ENCODE measurements around the gene SH3RF3. TPM values are rescaled to one million over a fixed set of nuclear protein-coding genes. Genes with fewer than 3 reads are reported as not detected.

SH3RF3 gene
- total and polyA plus RNA-seq, 2 donors (not counting 1 experiment from before 2014, with no cell fraction given), result 8.3 to 10.1 TPM

DNA sequence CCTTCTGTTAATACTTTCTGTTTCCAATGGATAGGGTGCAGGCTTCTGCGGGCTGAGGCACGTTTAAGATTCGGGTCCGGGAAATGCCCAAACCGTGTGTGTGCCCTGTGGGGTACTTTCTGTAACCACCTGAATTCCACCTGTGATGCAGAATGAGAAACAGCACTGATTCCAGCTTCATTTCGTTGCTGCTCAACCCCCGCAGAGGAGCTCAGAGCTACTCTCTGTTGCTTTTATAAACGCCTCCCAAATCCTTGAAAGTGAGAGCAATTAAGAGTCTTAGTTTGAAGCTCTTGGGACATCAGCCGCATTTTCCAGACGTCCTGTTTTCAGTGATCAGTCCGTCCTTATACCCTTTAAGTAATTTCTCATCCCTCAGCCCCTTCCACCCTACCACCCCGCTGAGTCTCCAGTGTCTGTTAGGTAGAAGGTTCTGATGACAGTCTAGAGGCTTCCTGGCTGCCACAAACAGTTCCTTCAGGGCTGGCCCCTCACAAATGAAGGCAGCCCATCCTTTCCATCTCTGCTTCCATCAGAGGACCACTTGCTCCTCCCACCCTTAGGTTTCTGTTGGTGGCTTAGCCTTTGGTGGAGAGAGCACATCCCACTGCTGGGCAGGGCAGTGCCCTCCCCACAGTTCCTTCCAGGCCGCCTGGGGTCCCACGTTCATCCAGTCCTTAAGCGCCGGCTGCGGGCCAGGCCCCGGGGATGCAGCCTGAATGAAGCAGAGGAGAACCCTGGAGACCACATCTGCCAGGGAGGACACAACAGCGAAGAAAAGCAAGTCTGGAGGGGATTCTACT is 254.7 kb downstream of the SH3RF3 start:
- H3K79me2 ChIP-seq (ENCODE audit: control insufficient read depth, insufficient read depth, low read length), result no peaks in the 10 kb centered on the region
- no peak for TF ChIP-seq EZH2 (IDR thresholded peaks at IDR 0.05; ENCODE audit: low read length, missing control alignments)
- TF ChIP-seq, protein P1, sequence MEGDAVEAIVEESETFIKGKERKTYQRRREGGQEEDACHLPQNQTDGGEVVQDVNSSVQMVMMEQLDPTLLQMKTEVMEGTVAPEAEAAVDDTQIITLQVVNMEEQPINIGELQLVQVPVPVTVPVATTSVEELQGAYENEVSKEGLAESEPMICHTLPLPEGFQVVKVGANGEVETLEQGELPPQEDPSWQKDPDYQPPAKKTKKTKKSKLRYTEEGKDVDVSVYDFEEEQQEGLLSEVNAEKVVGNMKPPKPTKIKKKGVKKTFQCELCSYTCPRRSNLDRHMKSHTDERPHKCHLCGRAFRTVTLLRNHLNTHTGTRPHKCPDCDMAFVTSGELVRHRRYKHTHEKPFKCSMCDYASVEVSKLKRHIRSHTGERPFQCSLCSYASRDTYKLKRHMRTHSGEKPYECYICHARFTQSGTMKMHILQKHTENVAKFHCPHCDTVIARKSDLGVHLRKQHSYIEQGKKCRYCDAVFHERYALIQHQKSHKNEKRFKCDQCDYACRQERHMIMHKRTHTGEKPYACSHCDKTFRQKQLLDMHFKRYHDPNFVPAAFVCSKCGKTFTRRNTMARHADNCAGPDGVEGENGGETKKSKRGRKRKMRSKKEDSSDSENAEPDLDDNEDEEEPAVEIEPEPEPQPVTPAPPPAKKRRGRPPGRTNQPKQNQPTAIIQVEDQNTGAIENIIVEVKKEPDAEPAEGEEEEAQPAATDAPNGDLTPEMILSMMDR (conservative IDR thresholded peaks at IDR 0.05 in 1 of 2, IDR thresholded peaks at IDR 0.05 in 1 of 2; ENCODE audit: low read depth in 1 of 2, low read length in 2 of 2), result no peak

DNA sequence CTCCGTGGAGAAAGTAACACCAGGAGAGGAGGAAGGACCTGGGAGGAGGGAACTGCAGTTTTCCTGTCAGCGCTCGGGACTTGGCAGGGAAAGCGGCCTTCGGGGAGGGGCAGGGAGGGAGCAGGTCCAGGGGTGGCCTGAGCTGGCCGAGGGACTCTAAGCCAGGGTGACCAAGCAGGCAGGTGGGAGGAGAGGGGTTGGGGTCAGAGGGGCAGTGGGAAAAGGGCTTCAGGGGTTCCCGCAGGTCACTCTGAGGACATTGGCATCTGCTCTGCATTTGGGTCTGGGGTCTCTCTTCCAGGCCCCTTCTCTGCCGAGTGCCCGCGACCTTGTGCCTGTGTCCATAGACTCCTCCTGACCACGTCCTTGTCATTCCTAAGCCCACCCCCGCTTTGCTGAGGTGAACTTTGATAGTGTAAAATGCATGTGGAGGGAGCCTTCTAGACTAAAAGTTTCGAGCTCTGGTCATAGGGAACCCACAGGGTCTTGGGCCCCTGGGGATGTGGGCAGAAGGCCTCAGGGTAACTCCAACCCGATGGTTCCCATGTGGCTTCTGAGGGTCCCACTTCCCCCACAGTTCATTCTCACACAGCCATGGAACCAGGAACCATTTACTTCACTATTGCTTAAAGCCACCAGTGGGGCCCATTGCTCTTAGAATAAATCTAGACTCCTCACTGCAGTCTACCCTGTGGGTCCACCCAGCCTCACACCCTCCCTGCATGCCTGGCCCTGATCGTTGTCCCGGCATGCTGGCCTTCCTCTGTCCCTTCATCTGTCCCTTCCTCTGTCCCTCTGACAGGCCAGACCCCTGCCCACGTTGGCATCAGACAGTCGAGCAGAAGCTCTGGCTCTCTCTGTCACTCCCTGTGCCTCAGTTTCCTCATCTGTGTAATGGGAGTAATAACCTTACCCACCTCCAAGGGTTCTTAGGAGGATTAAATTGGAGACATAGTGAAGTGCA is 255.6 kb downstream of the SH3RF3 start:
- no peaks in the 10 kb centered on the region for H3K27me3 ChIP-seq (ENCODE audit: control insufficient read depth, insufficient read depth, low read length)
- no peak overlapping the region for H3K4me3 ChIP-seq (replicated peaks in 1 of 4; ENCODE audit: control extremely low read depth in 1 of 4, insufficient read depth in 1 of 4, low read depth in 3 of 4, low read length in 4 of 4)
- no peak overlapping the region for H3K27ac ChIP-seq (ENCODE audit: insufficient read depth, low read length)
- H3K79me2 ChIP-seq (ENCODE audit: control insufficient read depth, insufficient read depth, low read length), result no peaks in the 10 kb centered on the region
- no peak overlapping the region for H3K9ac ChIP-seq (ENCODE audit: insufficient read depth, low read length)
- H3K36me3 ChIP-seq (ENCODE audit: control insufficient read depth, insufficient read depth, low read length), result no peaks in the 10 kb centered on the region
- H2AFZ ChIP-seq (ENCODE audit: low read length), result no peak overlapping the region
- H3K9me3 ChIP-seq (ENCODE audit: control insufficient read depth, insufficient read depth, low read depth, low read length), result no peaks in the 10 kb centered on the region
- H4K20me1 ChIP-seq (ENCODE audit: control insufficient read depth, extremely low read depth, insufficient read depth, low read length), result no peaks in the 10 kb centered on the region
- DNase-seq (ENCODE audit: low read depth in 2 of 2), result no peak
- H3K4me2 ChIP-seq (ENCODE audit: extremely low read depth, insufficient read depth, low read length), result no peak overlapping the region
- H3K4me1 ChIP-seq (ENCODE audit: control insufficient read depth, extremely low read depth, insufficient read depth, low read length), result peaks cover 13% of the 10 kb centered on the region
- TF ChIP-seq, protein P1 (conservative IDR thresholded peaks at IDR 0.05 in 1 of 2, IDR thresholded peaks at IDR 0.05 in 1 of 2; ENCODE audit: low read depth in 1 of 2, low read length in 2 of 2), result no peak
- TF ChIP-seq EZH2 (IDR thresholded peaks at IDR 0.05; ENCODE audit: low read length, missing control alignments), result no peak

More for the DNA sequence above, 254.7 kb downstream of the SH3RF3 start:
- no peaks in the 10 kb centered on the region for H3K36me3 ChIP-seq (ENCODE audit: control insufficient read depth, insufficient read depth, low read length)
- peaks cover 13% of the 10 kb centered on the region for H3K4me1 ChIP-seq (ENCODE audit: control insufficient read depth, extremely low read depth, insufficient read depth, low read length)
- DNase-seq (ENCODE audit: low read depth in 2 of 2), result no peak
- no peak overlapping the region for H3K4me2 ChIP-seq (ENCODE audit: extremely low read depth, insufficient read depth, low read length)
- no peaks in the 10 kb centered on the region for H4K20me1 ChIP-seq (ENCODE audit: control insufficient read depth, extremely low read depth, insufficient read depth, low read length)
- H3K9me3 ChIP-seq (ENCODE audit: control insufficient read depth, insufficient read depth, low read depth, low read length), result no peaks in the 10 kb centered on the region
- H3K27ac ChIP-seq (ENCODE audit: insufficient read depth, low read length), result no peak overlapping the region
- no peak overlapping the region for H2AFZ ChIP-seq (ENCODE audit: low read length)
- no peak overlapping the region for H3K9ac ChIP-seq (ENCODE audit: insufficient read depth, low read length)
- H3K27me3 ChIP-seq (ENCODE audit: control insufficient read depth, insufficient read depth, low read length), result no peaks in the 10 kb centered on the region
- H3K4me3 ChIP-seq (replicated peaks in 1 of 4; ENCODE audit: control extremely low read depth in 1 of 4, insufficient read depth in 1 of 4, low read depth in 3 of 4, low read length in 4 of 4), result no peak overlapping the region

DNA sequence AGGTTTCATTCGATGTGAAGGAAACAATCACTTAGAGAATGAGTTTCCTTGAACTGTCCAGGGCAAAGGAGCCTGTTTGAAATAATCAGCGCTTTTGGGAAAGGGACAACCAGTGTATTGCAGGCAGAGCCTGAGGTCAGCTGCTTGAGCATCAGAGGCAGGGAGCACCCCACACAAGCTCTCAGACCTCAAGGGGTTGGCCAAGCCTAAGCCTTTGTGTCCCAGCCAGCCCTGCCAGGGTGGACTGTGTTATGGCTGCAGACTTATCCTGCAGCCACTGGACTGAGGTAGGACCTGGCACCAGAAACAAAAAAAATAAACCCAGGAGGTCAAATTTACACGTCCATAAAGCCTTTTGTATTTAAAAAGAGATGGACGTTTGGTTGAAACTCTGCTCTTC is 256.5 kb downstream of the SH3RF3 start:
- no peak overlapping the region for H2AFZ ChIP-seq (ENCODE audit: low read length)
- peaks cover 13% of the 10 kb centered on the region for H3K4me1 ChIP-seq (ENCODE audit: control insufficient read depth, extremely low read depth, insufficient read depth, low read length)
- H3K27me3 ChIP-seq (ENCODE audit: control insufficient read depth, insufficient read depth, low read length), result no peaks in the 10 kb centered on the region
- no peak for DNase-seq (ENCODE audit: low read depth in 2 of 2)
- H3K27ac ChIP-seq (ENCODE audit: insufficient read depth, low read length), result no peak overlapping the region
- H4K20me1 ChIP-seq (ENCODE audit: control insufficient read depth, extremely low read depth, insufficient read depth, low read length), result no peaks in the 10 kb centered on the region
- TF ChIP-seq EZH2 (IDR thresholded peaks at IDR 0.05; ENCODE audit: low read length, missing control alignments), result no peak
- TF ChIP-seq, protein P1 (conservative IDR thresholded peaks at IDR 0.05 in 1 of 2, IDR thresholded peaks at IDR 0.05 in 1 of 2; ENCODE audit: low read depth in 1 of 2, low read length in 2 of 2), result no peak
- no peak overlapping the region for H3K9ac ChIP-seq (ENCODE audit: insufficient read depth, low read length)
- H3K9me3 ChIP-seq (ENCODE audit: control insufficient read depth, insufficient read depth, low read depth, low read length), result no peaks in the 10 kb centered on the region
- H3K4me2 ChIP-seq (ENCODE audit: extremely low read depth, insufficient read depth, low read length), result no peak overlapping the region
- no peaks in the 10 kb centered on the region for H3K79me2 ChIP-seq (ENCODE audit: control insufficient read depth, insufficient read depth, low read length)
- H3K36me3 ChIP-seq (ENCODE audit: control insufficient read depth, insufficient read depth, low read length), result no peaks in the 10 kb centered on the region
- no peak overlapping the region for H3K4me3 ChIP-seq (replicated peaks in 1 of 4; ENCODE audit: control extremely low read depth in 1 of 4, insufficient read depth in 1 of 4, low read depth in 3 of 4, low read length in 4 of 4)

Measured in fibroblast of lung (primary cell).